Suprapubic skin (tissue), 4 donors: Measurements from ENCODE around the gene PRICKLE1. TPM values are rescaled to one million over a fixed set of nuclear protein-coding genes. Genes with fewer than 3 reads are reported as not detected.
"Not testable (repeated sequence)": the region's sequence is repeated elsewhere in the genome, so short reads cannot be mapped to it uniquely, and the experiment has no call there.

ENCODE experiments used
- DNase-seq, 2 donors: peaks; one replicate each; pipeline ENCODE4 v3.0.0-alpha.2; 2019; ENCODE audit warnings: low spot score in 2 of 2
- H3K27ac ChIP-seq: fragments of 200-600 bp; sonication (generic); one replicate; pipeline ENCODE4 v1.5.1; 2019
- H3K27me3 ChIP-seq: fragments of 200-600 bp; sonication (generic); one replicate; pipeline ENCODE4 v1.5.1; 2019
- H3K36me3 ChIP-seq: fragments of 200-600 bp; sonication (generic); one replicate; pipeline ENCODE4 v1.5.1; 2019
- H3K4me1 ChIP-seq: fragments of 200-600 bp; sonication (generic); one replicate; pipeline ENCODE4 v1.5.1; 2019
- H3K4me3 ChIP-seq: fragments of 200-600 bp; sonication (generic); one replicate; pipeline ENCODE4 v1.5.1; 2019; ENCODE audit warnings: mild to moderate bottlenecking
- H3K9me3 ChIP-seq: fragments of 200-600 bp; sonication (generic); one replicate; pipeline ENCODE4 v1.5.1; 2019
- CTCF ChIP-seq, 2 donors: fragments of 200-600 bp in 1 of 2; fragments of 450-650 bp in 1 of 2; sonication (generic) in 1 of 2; IDR thresholded peaks; one replicate each; pipeline ENCODE4 v1.5.1; 2016 to 2019; ENCODE audit warnings: antibody characterized with exemption in 2 of 2, mild to moderate bottlenecking in 1 of 2, moderate library complexity in 1 of 2
- EP300 ChIP-seq: sonication (generic); formaldehyde crosslinking; IDR thresholded peaks from one replicate; pipeline ENCODE4 v1.6.1; 2017; ENCODE audit warnings: antibody characterized with exemption
- POLR2A ChIP-seq, 2 donors: fragments of 450-650 bp; IDR thresholded peaks; one replicate each; pipeline ENCODE4 v1.6.1; 2017; ENCODE audit warnings: antibody characterized with exemption in 2 of 2, mild to moderate bottlenecking in 2 of 2, moderate library complexity in 2 of 2
- POLR2AphosphoS5 ChIP-seq, 3 donors: sonication (generic); formaldehyde crosslinking; IDR thresholded peaks; one replicate each; pipeline ENCODE4 v1.6.1; 2017; ENCODE audit warnings: antibody characterized with exemption in 3 of 3
- WGBS: methylation state at CpG from one replicate; pipeline ENCODE4 v1.1.5; 2018; 5-methylcytosine and 5-hydroxymethylcytosine counted together
- total RNA-seq, 4 donors: library from RNA; depleted of rRNA; stranded (reverse); fragments of >200 nt; gene quantifications; one replicate each; pipeline ENCODE4 v1.1.0, GENCODE V29; 2016

The PRICKLE1 gene
- total RNA-seq, 4 donors from 2014 or later: 5.8 to 18.9 (median 6.9) TPM

DNA sequence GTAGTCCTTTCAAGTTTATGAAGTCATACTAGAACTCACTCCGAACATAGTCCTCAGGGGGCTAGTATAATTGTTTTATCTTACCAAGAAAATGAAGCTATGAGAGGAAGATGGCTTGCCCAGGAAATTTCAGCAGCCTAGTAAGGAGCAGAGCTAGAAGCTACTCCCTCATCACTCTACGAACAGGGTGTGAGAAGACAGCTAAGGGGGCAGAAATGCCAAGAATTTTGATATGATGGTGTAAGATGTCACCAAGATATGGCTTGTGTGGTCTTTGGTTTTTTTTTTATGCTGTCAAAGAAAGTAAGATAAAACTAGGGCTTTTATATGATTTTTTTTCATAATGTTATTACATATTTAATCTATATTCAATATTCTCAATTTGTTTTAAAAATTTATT, 47.6 kb downstream of the PRICKLE1 start:
- no peaks in the 10 kb centered on the region for H3K27me3 ChIP-seq
- H3K4me3 ChIP-seq: no peak overlapping the region
- H3K27ac ChIP-seq: no peak overlapping the region
- H3K9me3 ChIP-seq: no peaks in the 10 kb centered on the region
- TF ChIP-seq POLR2A (IDR thresholded peaks at IDR 0.05): no peak
- TF ChIP-seq EP300: no peak
- no peak for TF ChIP-seq POLR2AphosphoS5 (IDR thresholded peaks at IDR 0.05)
- TF ChIP-seq CTCF (IDR thresholded peaks at IDR 0.05): no peak
- 71% methylated on average over 2 of the region's 2 CpGs for WGBS
- no peaks in the 10 kb centered on the region for H3K36me3 ChIP-seq
- no peak for DNase-seq
- no peaks in the 10 kb centered on the region for H3K4me1 ChIP-seq

DNA sequence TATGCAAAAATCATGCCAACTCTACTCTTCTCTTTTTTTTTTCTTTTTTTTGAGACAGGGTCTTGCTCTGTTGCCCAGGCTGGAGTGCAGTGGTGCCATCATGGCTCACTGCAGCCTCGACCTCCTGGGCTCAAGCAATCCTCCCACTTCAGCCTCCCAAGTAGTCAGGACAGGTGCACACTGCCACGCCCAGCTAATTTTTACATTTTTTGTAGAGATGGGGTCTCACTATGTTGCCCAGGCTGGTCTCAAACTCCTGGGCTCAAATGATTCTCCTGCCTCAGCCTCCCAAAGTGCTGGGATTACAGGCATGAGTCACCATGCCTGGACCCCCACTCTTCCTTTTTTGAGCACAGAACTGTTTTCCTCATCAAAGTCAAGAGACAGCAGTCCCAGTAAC, 48.2 kb downstream of the PRICKLE1 start:
- not testable (repeated sequence) for DNase-seq, H3K27ac ChIP-seq, H3K27me3 ChIP-seq, H3K4me1 ChIP-seq, H3K9me3 ChIP-seq, H3K4me3 ChIP-seq, H3K36me3 ChIP-seq
- WGBS: 65% methylated on average over 2 of the region's 2 CpGs

DNA sequence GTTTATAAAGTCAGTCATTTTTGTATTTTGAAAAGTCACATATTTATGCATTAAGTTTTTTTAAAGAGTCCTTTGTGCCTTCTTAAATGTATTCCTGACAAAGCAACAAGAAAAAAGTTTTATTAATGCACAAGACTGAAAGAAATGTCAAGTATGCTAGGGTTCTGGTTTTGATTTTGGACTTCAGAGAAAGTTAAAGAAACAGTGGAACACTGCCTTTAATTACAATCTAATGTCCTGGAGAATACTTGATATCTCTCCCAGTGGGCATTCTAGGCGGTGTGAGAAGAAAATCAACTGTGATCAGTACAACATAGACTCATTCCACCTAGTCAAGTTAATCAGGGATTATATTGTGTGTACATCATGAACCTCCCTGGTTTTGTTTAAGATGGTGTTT, 49.9 kb downstream of the PRICKLE1 start:
- Histone ChIP-seq H3K36me3 (no peaks in the 10 kb centered on the region), H3K27me3 (no peaks in the 10 kb centered on the region), H3K4me3 (no peak overlapping the region), H3K27ac (no peak overlapping the region), H3K4me1 (no peaks in the 10 kb centered on the region), H3K9me3 (no peaks in the 10 kb centered on the region)
- no peak for DNase-seq
- TF ChIP-seq CTCF (IDR thresholded peaks at IDR 0.05): no peak
- no peak for TF ChIP-seq EP300
- TF ChIP-seq POLR2AphosphoS5 (IDR thresholded peaks at IDR 0.05): no peak
- no peak for TF ChIP-seq POLR2A (IDR thresholded peaks at IDR 0.05)
- 50% methylated on average over 1 of the region's 1 CpG for WGBS

DNA sequence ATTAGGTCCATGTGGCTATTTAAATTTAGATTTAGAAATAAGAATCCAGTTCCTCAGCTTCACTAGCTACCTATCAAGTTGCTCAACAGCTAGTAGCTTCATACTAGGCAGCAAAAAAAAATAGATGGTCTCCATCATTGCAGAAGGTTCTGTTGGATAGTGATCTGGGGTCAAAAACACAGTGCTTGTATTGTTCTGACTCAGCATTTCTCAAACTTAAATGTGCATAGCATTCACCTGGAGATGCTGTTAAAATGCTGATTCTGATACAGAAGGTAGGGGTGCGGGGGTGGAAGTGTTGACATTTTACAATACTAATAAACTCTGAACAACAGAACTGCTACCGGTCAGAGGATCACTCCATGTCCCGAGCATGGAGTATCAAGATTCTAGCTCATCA, 51.3 kb downstream of the PRICKLE1 start:
- H3K36me3 ChIP-seq: no peaks in the 10 kb centered on the region
- H3K9me3 ChIP-seq: no peaks in the 10 kb centered on the region
- TF ChIP-seq CTCF (IDR thresholded peaks at IDR 0.05) (no peak), EP300 (no peak), POLR2A (IDR thresholded peaks at IDR 0.05) (no peak), POLR2AphosphoS5 (IDR thresholded peaks at IDR 0.05) (no peak)
- 61% methylated on average over 3 of the region's 3 CpGs for WGBS
- no peak overlapping the region for H3K27ac ChIP-seq
- no peak for DNase-seq
- H3K4me3 ChIP-seq: no peak overlapping the region
- no peaks in the 10 kb centered on the region for H3K27me3 ChIP-seq
- H3K4me1 ChIP-seq: no peaks in the 10 kb centered on the region

DNA sequence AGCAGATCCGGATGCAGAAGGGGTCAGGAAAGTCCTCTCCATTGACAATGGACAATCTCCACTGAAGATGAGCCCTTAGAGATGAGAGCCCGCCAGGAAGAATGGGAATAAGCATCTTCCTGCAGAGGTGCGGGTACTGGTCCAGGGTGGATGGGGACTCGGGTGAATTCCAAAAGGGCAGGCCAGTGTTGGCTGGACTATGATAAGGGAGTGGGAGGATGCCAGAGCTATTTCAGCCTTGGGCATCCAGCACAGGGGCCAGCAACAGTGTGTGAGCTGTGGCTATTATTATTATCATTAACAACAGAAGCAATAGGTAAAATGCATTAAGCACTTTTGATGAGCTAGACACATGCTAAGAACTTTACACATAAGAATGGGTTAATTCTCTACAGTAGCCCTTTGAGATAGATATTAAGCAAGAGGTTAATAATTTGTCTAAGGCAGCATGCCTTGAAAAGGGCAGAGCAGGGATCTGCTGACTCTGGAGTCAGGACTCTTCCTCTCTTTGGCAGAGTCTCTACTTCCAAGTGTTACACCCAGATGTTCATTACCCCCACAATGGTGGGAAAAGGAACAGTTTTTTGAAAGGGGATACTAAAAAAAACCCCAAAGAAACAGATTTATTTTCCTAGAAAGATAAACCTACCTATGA, 55.2 kb downstream of the PRICKLE1 start:
- Histone ChIP-seq H3K36me3 (no peaks in the 10 kb centered on the region), H3K27me3 (no peaks in the 10 kb centered on the region), H3K9me3 (no peaks in the 10 kb centered on the region), H3K27ac (no peak overlapping the region), H3K4me1 (no peaks in the 10 kb centered on the region), H3K4me3 (no peak overlapping the region)
- TF ChIP-seq CTCF (IDR thresholded peaks at IDR 0.05): no peak
- TF ChIP-seq POLR2A (IDR thresholded peaks at IDR 0.05): no peak
- no peak for TF ChIP-seq EP300
- TF ChIP-seq POLR2AphosphoS5 (IDR thresholded peaks at IDR 0.05): no peak
- WGBS: 84% methylated on average over 4 of the region's 4 CpGs
- DNase-seq: no peak

DNA sequence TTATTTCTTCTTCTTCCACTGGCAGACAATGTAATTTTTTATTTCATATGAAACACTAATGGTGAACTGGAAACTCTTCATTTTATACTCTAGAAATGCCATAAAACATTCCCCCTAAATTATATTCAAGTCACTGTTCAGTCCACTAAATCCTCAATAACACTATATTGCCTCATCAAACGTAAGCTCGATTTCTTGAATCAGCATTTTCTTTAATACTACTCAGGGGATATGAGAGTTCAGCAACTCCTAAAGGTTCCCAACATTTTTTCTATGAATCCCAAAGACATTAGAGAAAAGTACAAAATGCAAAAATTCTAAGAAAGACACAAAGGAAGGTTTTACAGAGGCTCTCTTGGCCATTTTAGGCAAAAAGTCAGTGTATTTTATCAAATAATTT, 59.3 kb downstream of the PRICKLE1 start:
- H3K4me3 ChIP-seq: no peak overlapping the region
- no peaks in the 10 kb centered on the region for H3K4me1 ChIP-seq
- no peaks in the 10 kb centered on the region for H3K9me3 ChIP-seq
- no peaks in the 10 kb centered on the region for H3K36me3 ChIP-seq
- no peak for DNase-seq
- TF ChIP-seq POLR2AphosphoS5 (IDR thresholded peaks at IDR 0.05) (no peak), EP300 (no peak), CTCF (IDR thresholded peaks at IDR 0.05) (no peak), POLR2A (IDR thresholded peaks at IDR 0.05) (no peak)
- WGBS: 87% methylated on average over 2 of the region's 2 CpGs
- H3K27me3 ChIP-seq: no peaks in the 10 kb centered on the region
- no peak overlapping the region for H3K27ac ChIP-seq
